CD4-positive, alpha-beta T cell treated with Interleukin-21 for 1 hour (primary cell): ENCODE results near the gene UBAC1.

Experiments
- DNase-seq: peaks from one replicate; pipeline ENCODE4 v3.0.0-alpha.2; 2020

The UBAC1 gene, protein sequence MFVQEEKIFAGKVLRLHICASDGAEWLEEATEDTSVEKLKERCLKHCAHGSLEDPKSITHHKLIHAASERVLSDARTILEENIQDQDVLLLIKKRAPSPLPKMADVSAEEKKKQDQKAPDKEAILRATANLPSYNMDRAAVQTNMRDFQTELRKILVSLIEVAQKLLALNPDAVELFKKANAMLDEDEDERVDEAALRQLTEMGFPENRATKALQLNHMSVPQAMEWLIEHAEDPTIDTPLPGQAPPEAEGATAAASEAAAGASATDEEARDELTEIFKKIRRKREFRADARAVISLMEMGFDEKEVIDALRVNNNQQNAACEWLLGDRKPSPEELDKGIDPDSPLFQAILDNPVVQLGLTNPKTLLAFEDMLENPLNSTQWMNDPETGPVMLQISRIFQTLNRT

DNA sequence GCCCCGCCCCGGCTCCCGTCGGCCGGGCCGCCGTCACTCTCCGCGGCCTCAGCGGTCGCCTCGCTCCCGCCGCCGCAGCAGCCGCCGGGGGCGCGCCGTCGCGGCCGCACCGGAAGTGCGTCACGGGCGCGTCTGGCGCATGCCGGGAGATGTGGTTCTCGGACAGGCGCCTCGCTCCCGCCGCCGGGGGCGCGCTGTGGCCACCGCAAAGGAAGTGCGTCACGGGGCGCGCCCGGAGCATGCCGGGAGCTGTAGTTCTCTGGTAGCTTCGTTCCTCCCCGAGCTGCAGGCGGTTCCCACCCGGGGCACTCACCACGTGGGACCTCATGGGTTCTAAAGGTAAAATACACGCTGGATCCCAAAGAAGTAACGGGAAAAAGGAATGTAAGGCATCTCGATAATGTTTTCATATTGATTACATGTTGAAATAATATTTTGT, at the start of gene UBAC1:
TSS of gene UBAC1 (minus strand) at position 97 of the 439 bp plus-strand sequence. CDS start 211 bp downstream, outside the sequence.
- DNase-seq, result peak; percentile 95

DNA sequence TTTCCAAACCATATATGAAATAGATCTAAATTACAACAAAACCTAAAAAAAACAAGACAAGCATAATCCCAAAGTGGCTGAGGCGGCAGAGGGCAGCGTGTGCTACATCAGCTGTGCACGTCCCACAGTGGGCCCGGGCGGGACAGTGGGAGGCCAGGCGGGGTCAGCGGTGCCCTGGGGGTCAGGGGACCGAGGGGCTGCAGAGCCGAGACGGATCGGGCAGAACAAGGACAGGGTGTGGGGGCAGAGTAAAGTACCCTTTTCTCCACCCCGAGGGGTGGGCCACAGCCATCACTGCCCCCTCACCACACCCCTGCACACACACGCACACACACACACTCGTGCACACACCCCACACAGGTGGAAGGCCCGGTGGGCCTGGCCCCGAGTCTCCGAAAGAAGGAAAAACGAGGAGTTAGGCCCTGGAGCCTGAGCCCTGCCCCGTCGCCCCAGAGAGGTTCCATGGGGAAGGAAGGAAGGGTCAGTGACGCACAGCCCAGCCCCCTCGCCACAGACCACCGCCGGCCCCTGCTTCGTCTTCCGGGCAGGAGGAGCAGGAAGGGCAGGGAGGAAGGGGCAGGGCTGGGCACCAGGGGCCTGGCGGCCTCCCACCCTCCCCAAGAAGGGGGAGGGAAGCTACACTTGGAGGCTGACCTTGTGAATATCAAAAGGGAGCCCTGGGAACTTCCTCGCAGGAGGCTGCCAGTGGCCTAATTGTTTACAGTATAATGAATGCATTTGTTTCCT, 49.6 kb upstream of the UBAC1 start:
- DNase-seq, result no peak

DNA sequence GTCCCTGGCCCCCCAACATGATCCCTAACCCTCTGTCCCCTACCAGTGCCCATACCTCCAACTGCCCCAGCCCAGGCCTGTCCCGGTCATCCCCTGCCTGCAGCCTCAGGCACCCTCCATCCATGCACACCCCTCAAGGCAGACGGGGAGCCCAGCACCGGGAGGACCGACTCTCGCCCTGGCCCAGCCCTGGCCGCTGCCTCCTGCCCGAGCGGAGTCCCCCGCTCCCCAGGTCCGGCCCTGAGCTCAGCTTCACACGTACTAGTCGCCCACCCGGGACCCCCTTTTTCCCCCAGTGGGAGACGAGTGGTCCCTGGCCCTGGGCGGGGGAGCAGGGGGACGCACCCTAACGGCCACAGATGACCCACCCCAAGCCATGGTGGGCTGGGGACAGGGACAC, 49.0 kb upstream of the UBAC1 start:
- DNase-seq, result no peak

DNA sequence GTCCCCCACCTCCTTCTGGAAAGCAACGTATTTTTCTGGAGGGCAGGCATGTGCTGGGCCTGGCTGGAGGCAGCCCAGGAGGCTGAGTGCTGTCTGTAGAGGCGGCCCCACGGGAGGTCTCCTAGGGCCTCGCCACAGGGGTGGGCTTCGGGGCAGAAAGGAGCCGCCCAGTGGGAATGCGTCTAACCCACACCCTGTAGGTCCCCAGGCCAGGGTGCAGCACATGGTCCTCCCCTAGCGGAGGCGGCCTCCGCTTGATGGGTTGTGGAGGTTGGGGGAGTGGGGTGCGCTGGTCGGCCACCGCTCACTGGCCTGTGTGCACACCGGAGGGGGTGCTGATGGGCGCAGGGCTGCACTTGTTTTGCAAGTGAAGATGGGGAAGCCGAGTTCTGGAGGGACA, 48.3 kb upstream of the UBAC1 start:
- no peak for DNase-seq

DNA sequence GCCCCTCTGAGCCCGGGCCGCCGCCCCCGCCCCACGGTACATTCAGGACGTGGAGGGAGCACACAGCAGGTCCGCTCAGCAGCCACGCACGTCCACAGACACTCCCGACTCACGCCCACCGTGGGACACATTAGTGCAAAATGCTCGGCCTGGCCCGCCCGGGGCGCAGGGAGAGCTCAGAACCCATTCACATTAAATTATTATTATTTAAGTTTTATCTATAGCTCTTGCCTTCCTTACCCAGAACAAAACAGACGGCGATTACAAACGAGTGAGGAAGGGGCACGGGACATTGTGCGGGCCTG, 47.5 kb upstream of the UBAC1 start:
- no peak for DNase-seq

DNA sequence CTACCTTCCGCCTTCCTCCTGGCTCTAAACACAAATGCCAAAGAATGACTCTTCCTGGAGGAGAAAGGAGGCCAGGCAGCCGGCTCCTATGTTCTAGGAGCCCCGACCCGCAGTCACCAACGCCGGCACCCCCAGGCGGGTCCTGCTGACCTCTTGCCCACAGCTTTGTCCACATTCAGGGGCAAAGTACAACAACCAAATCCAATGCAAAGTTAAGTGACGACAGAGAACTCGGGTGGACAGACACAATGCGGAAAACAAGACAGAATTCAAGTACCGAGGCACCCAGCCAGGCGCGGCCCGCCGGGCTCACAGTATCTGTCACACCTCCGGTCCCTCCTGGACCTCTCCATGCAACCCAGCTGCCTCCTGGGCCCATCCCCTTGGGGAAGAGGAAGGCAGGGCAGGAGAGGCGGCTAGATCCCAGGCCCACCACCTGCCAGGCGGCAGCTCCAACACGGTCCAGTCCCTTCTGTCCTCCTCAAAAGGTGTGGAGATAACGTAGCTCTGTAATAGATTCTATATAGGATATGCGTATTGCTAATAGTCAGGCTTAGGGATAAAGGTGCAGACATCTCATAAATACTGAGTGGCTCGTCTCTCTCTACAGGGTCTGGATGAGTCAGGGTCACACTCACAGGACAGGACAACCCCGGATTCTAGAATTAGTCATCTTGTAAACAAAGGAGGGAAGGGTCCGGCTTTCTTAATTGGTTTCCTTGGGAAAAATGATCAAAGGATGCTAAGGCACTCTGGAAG, 46.9 kb upstream of the UBAC1 start:
- DNase-seq, result no peak

DNA sequence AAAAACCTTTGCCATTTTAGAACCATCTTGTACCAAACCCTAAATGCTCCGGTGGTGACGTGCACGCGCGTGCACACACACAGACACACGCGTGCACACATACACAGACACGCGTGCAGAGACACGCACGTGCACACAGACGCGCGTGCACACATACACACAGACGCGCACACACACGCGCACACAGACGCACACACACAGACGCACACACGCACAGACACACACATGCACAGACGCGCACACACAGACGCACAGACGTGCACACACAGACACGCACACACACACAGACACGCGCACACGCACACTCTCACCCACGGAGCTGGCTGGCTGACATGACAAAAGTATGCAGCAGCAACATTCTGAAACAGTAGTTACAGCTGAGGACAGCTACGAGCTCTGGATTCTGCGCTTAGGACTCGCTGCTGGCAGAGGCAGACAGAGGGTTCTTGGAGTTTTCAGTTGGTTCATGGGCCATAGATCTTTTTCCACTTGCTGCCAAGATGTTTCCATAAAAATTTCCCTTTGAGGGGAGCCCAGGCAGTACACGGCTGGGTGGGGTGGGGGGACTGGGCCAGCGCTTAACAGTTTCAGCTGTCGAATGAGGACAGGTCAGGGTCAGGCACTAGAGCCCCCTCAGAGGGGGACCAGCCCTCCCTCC, 46.2 kb upstream of the UBAC1 start:
- DNase-seq, result no peak

DNA sequence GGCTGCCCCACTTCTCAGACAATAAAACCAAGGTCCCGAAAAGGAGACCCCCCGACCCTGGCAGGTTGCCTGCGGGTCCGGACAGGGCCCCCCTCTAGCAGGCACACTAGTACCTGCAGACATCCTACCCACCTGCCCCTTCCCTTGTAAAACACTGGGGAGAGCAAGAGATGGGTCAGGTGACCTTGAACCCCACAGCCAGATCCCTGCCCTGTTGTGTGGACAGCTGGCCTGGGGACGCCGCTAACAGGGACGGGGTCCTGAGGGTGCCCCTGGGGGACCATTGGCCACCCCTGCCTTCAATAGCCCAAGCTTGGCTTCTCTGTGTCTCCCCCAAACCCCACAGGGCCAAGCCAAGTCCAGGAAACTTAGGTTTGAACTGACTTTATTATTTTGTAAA, 45.0 kb upstream of the UBAC1 start:
- no peak for DNase-seq

DNA sequence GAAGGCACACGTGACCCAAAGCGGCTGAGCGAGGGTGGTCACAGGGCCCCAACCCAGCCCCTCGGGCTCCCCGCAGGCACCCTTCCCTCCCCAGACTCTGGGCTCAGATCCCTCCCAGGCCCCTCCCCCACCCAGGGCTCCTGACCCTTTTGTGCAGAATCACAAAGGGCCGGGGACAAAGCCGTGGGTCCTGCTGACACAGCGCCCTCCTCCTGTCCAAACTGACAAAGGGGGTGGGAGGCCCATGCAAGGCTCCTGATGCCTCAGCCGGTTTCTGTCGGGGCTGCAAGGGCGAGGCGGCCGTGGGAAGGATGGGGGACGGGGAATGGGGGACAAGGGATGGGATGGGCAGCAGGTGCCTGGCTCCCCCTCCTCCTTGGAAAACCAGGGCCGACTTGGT, 43.5 kb upstream of the UBAC1 start:
- no peak for DNase-seq

DNA sequence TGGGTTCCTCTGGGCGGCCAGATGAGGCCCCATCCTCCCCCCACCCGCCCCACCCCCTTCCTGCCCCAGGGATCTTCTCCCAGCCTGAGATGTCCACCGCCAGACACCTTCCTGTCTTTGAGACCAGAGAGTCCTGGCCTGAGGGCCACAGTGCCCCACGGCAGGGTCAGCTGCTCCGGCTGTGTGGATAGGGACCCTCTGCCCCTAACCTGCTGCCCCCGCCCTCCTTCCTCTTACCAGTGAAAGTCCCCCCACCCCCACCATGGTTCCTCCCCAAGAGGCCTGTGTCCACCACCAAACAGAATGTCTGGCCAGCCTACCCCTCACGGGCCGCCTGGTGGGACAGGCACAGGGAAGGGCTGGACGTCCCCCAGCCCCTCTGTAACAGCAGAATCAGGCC, 43.0 kb upstream of the UBAC1 start:
- DNase-seq, result no peak

DNA sequence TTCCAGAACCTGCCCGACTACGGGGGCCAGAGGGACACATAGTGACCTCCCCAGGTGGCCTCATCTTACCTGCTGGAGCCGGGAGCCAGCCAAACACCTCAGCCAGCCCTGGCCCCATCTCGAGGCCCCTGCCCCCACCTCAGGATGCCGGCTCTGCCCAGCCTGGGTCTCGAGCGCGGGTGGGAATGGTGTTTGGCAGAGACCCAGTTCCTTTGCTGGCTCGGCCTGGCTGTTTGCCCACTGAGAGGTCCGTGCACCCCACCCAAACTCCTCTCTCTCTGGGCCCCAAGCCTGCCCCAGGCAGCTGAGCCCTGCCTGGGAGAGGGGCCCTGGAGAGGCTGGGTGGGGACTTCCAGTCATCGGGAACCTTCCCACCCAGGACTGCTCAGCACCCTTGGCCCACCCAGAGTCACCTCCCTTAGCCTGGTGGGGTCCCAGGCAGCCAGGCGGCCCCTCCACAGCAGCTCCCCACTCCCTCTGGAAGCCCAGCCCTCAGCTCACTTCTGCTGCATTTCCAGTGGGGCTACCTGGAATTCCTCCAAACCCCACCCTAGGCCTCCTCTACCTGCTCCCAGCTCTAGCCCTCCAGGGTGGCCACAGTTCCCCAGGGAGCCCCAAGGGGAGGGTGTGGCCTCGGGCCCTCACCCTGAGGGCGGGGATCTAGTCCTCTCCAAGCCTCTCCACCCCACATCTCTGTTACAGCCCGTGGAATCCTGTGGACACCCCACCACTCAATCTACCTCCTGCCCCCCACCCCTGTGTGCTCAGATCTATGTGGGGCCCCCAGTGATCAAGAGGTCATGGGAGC, 42.4 kb upstream of the UBAC1 start:
- no peak for DNase-seq

DNA sequence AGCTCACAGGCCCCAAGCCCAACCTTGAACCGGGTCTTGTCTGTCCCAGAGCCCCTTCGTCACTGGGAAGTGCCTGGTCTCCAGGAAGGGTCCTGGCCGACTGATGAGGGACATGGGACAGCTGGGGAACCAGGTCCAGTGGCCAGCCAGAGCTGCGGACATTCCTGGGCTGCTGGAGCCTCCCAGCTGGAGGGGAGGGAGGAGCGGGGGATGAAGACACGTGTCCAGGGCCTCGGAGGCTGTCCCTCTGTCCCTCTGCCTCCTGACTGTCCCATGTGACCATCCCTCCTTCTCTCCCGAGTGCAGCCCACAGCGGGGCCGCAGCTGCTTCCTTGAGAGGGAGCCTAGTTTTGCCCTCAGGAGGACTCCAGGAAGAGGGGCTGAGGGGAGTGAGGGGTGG, 41.7 kb upstream of the UBAC1 start:
- DNase-seq, result no peak

DNA sequence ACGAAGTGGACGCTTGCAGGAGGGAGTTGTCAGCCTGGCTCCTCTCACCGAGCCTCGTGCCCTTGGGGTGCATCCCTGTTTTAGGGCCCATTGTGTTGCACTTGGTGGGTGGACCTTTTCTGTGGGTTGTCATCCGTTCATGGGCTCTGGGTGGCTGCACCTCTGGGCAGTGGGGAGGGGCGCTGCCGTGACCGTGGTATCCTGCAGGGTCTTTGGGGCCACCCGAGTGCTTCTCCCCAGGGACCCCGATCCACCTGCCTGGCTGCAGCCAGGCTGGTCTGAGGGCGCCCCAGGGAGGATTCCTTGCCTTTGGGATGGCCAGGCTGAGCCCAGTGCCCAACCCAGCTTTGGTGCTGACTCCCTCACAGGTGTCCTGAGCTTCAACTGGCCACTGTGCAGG, 41.0 kb upstream of the UBAC1 start:
- DNase-seq, result no peak

DNA sequence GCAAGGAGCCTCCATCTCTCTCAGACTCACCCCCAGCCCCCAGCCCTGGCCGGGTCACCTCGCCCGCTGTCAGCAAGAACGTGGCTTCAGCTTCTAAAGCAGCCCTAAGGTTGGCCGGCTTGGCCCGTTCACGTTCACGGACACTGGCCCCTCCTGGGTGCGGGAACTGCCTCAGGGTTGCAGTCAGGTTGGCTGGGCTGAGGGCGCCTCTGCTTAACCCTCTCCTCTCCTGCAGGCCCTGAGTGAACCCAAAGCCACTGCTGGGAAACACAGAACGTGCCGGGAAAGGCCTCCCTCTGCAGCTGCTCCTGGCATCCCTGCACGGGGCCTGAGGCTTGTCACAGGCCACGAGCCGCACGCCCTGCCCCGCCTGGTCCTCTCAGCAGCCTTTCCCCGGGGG, 40.1 kb upstream of the UBAC1 start:
- DNase-seq, result no peak

DNA sequence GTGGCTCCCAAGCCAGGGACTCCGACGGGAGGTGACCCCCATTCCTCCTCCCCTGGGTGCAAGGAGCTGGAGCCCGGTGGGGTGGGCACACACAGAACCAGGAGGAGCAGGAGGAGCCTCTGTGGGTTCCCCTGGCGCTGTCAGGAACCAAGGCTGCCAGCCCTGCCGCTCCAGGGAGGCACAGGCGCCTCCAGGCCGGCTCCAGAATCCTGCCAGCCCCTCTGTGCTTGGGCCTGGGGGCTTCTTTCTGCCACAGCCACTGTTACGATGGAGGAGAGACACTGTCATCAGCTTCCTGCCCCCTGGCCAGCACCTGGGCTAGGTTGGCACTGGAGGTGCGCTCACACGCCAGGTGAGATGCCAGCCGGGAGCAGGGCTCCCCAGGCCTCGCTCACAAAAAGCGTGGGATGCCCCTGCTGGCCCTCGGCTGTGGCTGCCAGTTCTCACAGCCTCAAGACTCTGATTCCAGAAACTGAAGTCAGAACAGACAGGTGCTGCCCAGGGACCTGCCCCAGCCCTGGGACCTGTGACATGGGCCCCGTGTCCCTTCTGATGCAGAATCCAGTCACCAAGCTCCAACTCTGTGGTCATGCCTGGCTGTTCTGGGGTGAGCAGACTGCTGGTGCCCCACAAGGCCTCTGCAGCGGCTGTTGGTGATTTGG, 37.4 kb upstream of the UBAC1 start:
- no peak for DNase-seq

DNA sequence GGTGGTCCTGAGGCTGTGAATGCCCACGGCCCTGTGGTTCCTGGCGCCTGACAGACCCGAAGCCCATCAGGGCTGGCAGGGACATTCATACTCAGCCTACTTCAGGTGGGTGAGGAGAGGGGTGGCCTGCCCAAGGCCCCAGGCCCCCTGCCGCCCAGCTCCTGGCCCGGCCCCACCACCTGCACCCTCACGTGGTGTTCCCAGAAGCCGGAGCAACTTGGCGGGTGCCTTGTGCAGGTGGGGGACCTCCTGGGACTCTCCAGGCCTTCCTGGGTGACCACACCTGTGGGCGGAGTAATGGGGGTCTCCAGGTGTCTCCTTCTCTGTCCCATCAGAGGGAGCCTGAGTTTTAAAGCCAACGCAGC, 36.8 kb upstream of the UBAC1 start:
- DNase-seq, result no peak

DNA sequence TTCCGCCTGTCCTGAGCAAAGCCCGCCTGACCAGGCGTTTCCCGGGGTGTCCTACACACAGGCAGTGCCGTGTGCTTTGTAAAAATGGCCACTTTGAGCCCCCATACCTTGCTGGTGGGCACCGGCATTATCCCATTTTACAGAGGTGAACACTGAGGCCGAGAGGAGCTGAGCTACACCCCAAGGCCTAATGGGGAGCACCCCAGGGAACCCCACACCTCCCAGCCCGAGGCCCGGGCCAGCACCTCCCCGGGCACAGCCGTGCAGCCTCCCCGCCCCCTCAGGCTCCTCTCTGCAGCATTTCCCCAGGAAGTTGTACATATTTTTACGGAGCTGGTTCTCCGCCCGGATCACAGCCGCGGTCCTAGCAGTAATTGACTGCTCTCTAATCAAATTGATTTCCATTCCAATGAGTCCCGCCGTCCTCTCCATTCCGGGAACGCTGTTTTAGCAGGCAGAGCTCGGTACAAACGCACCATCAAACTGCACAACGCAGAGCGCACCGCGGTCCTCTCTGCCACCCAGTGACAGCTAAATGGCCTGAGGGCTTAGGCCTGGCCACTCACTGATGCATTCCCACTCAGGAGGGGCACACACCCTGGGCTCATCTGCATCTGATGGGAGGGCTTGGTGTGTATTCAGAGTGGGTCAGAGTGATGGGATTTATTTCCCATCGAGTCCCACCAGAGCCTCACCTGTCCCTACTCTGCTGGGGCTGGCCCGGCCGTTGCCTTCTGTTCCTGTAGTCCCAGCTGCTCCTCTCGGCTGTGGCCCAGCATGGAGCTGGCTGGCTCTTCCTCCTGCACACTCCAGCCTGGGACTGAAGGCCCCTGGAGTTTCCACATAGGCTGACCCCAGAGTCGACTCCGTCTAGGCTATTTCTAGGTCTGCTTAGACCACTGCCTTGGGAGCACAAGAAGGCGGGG, 36.2 kb upstream of the UBAC1 start:
- DNase-seq, result no peak

DNA sequence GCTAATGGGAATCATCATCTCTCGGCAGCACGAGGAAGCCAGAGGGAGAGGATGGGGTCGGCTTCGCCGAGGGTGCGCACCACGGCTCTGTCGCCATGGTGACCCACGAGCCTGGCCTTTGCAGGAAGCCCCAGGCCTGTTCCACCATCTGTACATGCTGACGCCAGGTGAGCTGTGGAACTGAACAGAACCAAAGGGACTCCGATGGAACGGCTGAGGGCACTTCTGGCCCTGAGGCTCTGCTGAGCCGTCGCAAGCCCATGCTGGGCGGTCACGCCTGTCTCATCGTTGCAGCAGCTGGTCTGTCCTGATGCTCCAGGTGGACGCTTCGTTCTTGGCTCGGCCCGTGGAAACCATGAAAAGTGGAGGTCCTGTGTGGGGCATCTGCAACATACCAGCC, 34.6 kb upstream of the UBAC1 start:
- DNase-seq, result no peak

DNA sequence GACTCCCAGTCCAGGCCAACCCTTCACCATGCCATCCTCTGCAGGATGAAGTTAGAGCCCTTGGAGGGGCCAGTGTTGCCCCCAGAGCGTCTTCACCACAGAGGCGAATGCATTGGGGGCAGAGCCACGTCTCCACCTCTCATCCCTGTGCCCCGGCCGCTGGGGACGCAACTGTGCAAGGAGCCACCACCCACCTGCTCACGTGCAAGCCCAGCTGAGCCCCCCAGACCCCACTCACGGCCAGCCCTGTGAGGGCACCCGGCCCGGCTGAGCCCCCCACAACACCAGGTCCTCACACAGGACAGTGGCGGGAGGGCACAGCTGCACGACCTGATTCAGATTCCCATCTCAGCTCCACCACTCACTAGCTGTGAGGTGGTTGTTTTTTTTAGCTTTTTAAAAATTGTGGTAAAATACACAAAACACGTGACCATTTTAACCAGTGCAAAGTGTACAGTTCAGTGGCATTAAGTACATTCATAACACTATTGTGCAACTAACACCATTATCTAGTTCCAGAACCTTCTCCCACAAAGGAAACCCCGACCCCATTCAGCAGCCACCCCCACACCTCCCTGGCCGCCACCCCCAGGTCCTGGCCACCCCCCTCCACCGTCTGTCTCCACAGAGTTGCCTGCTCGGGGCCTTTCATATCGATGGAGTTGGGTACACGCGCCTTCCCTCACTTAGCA, 33.5 kb upstream of the UBAC1 start:
- DNase-seq, result no peak
